Cardiac fibroblast (primary cell): ENCODE data around the gene PXYLP1.

Experiments
- DNase-seq, 2 donors: peaks; one replicate each; pipeline versions ENCODE4 v3.0.0 to v3.0.0-alpha.2; 2010; ENCODE audit warnings: low read depth in 2 of 2
- H3K4me3 ChIP-seq, 2 donors: replicated peaks in 1 of 2; 1 replicate in 1 of 2; 2 replicates in 1 of 2; pipeline ENCODE4 v1.5.1; 2011; ENCODE audit warnings: low read depth in 2 of 2, low read length in 2 of 2, mild to moderate bottlenecking in 2 of 2, moderate library complexity in 1 of 2
- CTCF ChIP-seq: IDR thresholded peaks from one replicate; pipeline ENCODE4 v1.5.1; 2011; ENCODE audit warnings: low read depth, mild to moderate bottlenecking, low read length, inconsistent platforms

PXYLP1 gene

GRCh38 chr3:141261472-141262307, 30.1 kb downstream of the PXYLP1 start:
- no peak for TF ChIP-seq CTCF
- no peak for DNase-seq
- H3K4me3 ChIP-seq, result no peak overlapping the region

DNA sequence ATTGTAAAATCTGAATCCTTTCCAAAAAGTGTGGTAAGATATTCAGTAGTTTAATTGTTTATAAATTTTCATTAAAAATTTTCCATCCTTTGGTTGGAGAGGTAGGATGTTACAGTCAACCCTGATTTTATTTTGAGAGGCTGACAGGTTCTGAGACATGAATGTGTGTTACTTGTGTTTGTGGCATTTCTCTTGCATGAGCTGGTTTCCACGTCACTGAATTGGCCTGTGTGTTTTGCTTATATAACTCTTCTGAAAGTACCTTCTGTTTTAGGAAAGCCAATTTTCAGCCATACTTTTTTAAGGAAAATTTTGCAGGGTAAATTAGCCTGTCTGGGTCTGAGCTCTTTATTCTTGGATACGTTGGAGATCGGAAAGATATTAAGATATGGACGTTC, 30.7 kb downstream of the PXYLP1 start:
- TF ChIP-seq CTCF, result no peak
- DNase-seq, result peak in 1 of 2 donors; percentile 80
- H3K4me3 ChIP-seq, result no peak overlapping the region

DNA sequence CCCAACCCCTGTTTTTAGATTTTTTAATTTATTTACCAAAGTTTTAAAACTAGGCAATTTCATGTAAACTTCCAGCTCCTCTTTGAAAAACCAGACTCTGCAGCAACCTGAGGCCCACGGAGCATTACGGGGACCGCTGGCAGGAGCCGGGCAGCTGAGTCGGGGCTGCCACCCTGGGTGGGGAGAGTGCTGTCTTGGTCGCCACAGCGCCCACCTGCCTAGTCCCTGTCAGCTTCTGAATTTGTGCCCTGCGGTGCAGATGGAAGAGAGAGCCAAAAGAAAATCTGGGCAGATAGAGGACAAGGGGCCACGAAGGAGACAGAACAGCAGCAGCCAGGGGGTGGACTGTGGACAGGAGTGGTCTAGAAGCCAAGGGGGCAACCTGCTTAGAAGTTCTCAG, 34.6 kb downstream of the PXYLP1 start:
- DNase-seq, result no peak
- H3K4me3 ChIP-seq, result no peak overlapping the region
- TF ChIP-seq CTCF, result no peak

DNA sequence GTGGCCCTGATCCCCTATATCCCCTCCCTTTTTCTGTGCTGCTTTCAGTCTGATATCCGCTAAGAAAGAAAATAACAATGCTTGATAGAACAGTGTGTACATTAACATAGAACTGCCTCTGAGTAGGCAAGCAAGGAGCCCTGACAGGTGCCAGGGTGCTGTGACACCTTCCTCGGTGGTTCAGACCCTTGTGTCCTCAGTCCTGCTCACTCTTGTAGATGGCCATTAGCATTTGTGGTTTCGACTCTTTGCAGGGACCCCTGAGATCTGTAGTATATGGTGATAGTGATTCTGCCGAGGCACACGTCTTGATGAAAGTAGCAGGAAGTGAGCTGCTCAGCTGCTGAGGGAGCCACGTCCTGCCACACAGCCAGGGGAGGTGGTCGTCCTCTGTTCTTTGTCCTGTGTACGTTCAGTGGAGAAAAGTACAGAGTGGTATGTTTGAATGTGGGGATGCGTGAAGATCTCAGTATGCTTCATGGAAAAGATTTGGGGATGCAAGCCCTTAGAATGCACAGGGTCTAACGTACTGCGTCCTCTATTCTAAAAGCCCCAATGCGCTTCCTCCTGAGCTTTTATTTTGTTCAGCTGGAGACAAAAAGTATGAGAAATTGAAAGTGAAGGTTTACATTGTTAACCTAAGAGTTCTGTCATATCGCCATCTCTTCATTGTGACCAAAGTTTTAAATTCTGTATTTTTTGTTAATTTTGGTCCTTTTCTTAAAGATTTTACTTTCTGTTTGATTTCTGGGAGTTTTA, 35.4 kb downstream of the PXYLP1 start:
- H3K4me3 ChIP-seq, result no peak overlapping the region
- DNase-seq, result no peak
- no peak for TF ChIP-seq CTCF

DNA sequence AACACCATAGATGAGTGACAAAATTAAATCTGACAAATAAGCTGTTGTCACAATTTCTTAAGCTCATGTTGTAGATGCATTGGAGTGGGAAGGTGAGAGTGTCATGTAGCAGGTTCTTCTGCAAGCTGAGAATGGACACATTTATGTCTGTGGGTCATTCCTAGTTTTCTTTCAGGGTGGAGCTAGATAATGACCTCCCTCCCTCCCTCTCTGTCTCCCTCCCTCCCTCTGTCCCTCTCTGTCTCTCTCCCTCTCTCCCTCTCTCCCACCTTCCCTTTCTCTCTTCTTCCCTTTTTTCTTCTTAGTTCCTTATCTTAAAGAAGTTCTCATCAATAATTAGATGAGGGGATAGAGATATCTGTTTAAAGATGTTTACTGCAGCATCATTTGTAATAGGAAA, 36.0 kb downstream of the PXYLP1 start:
- no peak for DNase-seq
- no peak for TF ChIP-seq CTCF
- no peak overlapping the region for H3K4me3 ChIP-seq

DNA sequence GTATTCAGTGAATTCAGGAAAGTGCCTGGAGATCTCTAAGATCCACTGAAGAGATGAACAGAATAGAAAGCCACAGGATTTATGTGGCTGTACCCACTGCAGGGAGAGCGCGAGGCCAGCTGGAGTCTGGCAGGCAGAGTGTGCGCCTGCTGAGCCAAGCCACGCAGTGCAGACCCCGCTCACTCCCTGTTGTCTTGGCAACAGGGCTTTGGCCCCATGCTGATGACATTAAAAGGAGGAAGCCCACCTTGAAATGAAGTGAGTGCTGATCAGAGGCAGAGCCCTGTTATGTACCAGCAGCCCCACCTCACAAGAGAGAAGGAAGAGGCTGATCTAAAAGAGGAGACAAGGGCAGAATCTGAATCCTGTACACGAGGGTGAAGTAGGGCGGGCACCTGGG, 36.7 kb downstream of the PXYLP1 start:
- no peak for DNase-seq
- H3K4me3 ChIP-seq, result no peak overlapping the region
- no peak for TF ChIP-seq CTCF
